ENCODE results near the gene PTCH1. TPM values are rescaled to one million over a fixed set of nuclear protein-coding genes. Genes with fewer than 3 reads are reported as not detected.
A peak's percentile ranks its signal among the peaks of the same experiment; 100 is the strongest.

The PTCH1 gene
- total RNA-seq, 1 experiment from 2014 or later = 15.2 TPM

DNA sequence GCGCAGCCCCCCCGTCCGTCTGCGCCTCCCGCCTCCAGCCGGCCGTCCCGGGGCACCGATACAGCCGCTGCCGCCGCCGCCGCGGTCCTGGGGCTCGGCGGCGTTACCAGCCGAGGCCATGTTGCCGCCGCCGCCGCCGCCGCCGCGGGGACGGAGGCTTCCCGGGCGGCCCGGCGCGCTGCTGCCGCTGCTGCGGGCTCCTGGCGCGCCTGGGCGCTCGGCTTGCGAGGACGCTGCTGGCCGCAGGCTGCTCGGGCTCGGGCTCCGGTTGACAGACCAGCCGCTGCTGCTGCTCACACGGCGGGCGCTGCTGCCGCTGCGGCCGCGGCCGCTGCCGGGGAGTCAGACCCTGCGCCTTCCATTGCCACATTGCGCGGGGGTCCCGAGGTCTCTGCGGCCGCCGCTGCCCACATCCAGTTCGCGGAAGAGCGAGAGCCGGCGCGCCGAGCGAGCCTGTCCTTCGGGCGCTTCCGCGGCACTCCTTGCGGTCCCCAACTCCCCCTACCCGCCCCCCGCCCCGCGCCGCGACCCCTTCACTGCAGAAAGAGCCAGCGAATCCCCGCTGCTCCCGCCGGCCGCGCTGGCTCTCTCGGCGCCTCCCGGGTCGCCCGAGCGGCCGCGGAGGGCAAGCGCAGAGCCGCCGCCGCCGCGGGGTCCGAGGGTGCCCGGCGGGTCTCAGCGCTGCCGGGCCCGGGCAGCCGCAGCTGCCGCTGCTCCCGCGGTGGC, 8.4 kb downstream of the PTCH1 start:
- CTCF ChIA-PET = interaction anchor here (1.0 kb wide), 1 partner anchor 172 kb away, joined by 3 read pairs; no protein-coding TSS in a partner anchor

DNA sequence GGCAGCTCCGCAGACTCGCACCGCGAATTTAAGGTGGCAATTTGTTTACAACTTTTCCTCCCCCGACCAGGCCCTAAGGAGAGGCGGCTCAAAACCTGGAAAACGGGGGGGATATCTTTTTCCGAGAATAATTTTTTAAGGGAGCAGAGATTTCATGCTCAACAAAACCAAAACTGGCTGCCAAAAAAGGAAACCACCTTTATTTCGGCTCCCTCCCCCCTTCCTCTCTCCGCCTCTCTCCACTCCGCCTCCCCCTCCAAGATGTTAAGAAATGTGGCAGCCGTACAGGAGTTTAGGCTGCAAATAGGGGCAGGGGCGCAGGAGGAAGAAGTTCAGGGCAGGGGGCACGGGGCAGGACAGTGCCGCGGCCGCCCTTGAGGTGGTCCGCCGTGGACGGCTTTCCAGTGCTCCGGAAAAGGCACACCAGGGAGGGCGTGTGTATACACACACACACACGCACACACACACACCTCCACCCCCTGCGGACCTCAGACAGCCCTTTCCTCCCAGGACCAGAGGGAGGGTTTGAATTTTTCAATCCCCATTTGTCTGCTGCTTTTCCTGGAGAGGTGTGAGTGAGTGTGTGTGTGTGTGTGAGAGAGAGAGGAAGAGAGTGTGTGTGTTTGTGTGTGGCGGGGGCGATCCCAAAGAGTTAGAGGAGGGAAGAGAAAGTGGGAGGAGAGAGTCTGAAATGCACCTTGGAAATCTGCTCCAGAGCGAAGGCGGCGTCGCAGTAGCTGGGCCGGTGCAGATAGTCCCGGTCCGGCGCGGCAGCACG, 9.1 kb downstream of the PTCH1 start:
- ATAC-seq = peak; percentile 7; the same call in 1 of the 2 replicates
- peak overlapping the region; percentile 84 for H3K27ac ChIP-seq (ENCODE audit: low read depth, low read length)
- RAD21 ChIA-PET (ENCODE audit: low non-redundant PET in 1 of 2, low total read pairs in 2 of 2, uncharacterized antibody in 2 of 2, unreplicated experiment in 2 of 2) = no interaction called here
- H3K9me3 ChIP-seq (ENCODE audit: control insufficient read depth in 1 of 2, insufficient read depth in 1 of 2, low read depth in 1 of 2, low read length in 2 of 2) = no peaks in the 10 kb centered on the region
- peak overlapping the region; percentile 72 for H3K9ac ChIP-seq (ENCODE audit: low read length)
- no TSS peak for BruUV-seq (replicated peaks)
- intact Hi-C loops (cut with micrococcal nuclease) = loop anchor here (2.0 to 5.0 kb wide), 2 partner anchors 191 to 370 kb away; partner anchors contain the start of genes ERCC6L2 and FANCC
- no peaks in the 10 kb centered on the region for H3K9me2 ChIP-seq (ENCODE audit: insufficient read depth)
- TF ChIP-seq YY1 (IDR thresholded peaks at IDR 0.05; ENCODE audit: extremely low read depth, insufficient replicate concordance, low read depth, low read length) = peak; percentile 4
- TF ChIP-seq, protein P1, sequence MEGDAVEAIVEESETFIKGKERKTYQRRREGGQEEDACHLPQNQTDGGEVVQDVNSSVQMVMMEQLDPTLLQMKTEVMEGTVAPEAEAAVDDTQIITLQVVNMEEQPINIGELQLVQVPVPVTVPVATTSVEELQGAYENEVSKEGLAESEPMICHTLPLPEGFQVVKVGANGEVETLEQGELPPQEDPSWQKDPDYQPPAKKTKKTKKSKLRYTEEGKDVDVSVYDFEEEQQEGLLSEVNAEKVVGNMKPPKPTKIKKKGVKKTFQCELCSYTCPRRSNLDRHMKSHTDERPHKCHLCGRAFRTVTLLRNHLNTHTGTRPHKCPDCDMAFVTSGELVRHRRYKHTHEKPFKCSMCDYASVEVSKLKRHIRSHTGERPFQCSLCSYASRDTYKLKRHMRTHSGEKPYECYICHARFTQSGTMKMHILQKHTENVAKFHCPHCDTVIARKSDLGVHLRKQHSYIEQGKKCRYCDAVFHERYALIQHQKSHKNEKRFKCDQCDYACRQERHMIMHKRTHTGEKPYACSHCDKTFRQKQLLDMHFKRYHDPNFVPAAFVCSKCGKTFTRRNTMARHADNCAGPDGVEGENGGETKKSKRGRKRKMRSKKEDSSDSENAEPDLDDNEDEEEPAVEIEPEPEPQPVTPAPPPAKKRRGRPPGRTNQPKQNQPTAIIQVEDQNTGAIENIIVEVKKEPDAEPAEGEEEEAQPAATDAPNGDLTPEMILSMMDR (IDR thresholded peaks at IDR 0.05 in 2 of 3, conservative IDR thresholded peaks at IDR 0.05 in 1 of 3; ENCODE audit: borderline replicate concordance in 1 of 3, insufficient read depth in 1 of 3, low read depth in 2 of 3, low read length in 2 of 3) = no peak
- TF ChIP-seq TCF7L2 (IDR thresholded peaks at IDR 0.05; ENCODE audit: borderline replicate concordance, extremely low read depth, insufficient read depth, insufficient read length) = peak; percentile 42
- no peak for TF ChIP-seq ZBTB33 (IDR thresholded peaks at IDR 0.05; ENCODE audit: extremely low read depth, insufficient replicate concordance, low read length)
- no peaks in the 10 kb centered on the region for H3K36me3 ChIP-seq (ENCODE audit: control insufficient read depth in 1 of 2, insufficient read depth in 2 of 2, low read length in 2 of 2)
- H2AFZ ChIP-seq (ENCODE audit: low read depth, low read length, poor library complexity, severe bottlenecking) = peak overlapping the region; percentile 97
- POLR2A ChIA-PET = no interaction called here
- peak overlapping the region; percentile 100 for H3K4me2 ChIP-seq (ENCODE audit: low read length)
- H3K4me3 ChIP-seq (replicated peaks in 1 of 2; ENCODE audit: low read depth in 1 of 2, low read length in 2 of 2) = peak overlapping the region; percentile 72 to 90
- 0 out of 2 replicates have a peak, but pooled peaks cover 6% of the 10 kb centered on the region for H3K79me2 ChIP-seq (ENCODE audit: insufficient read depth, low read length)
- no peaks in the 10 kb centered on the region for H4K20me1 ChIP-seq (ENCODE audit: insufficient read depth)
- CTCF ChIA-PET = no interaction called here
- DNase-seq (ENCODE audit: low read depth, low spot score) = peak; percentile 63
- no peaks in the 10 kb centered on the region for H3K27me3 ChIP-seq (ENCODE audit: insufficient read depth, low read length)
- H3K4me1 ChIP-seq (ENCODE audit: control insufficient read depth in 1 of 2, insufficient read depth in 2 of 2, low read length in 2 of 2) = peaks cover 24 to 44% of the 10 kb centered on the region in 2 experiments

More for the DNA sequence above, 8.4 kb downstream of the PTCH1 start:
- TF ChIP-seq ZFX (IDR thresholded peaks at IDR 0.05) (0 out of 2 replicates have a peak, but pooled peaks have one; percentile 26), POLR2A (IDR thresholded peaks at IDR 0.05; ENCODE audit: borderline replicate concordance, extremely low read depth, insufficient read depth, insufficient read length) (no peak)
- POLR2A ChIA-PET = interaction anchor here (0.6 kb wide), 1 partner anchor 19 kb away, joined by 3 read pairs; no protein-coding TSS in a partner anchor
- RAD21 ChIA-PET (ENCODE audit: low non-redundant PET in 1 of 2, low total read pairs in 2 of 2, uncharacterized antibody in 2 of 2, unreplicated experiment in 2 of 2) = no interaction called here
- ATAC-seq (no peak), DNase-seq (ENCODE audit: low read depth, low spot score) (no peak)
- H3K9me3 ChIP-seq (ENCODE audit: control insufficient read depth in 1 of 2, insufficient read depth in 1 of 2, low read depth in 1 of 2, low read length in 2 of 2) = no peaks in the 10 kb centered on the region
- peak overlapping the region; percentile 72 to 90 for H3K4me3 ChIP-seq (replicated peaks in 1 of 2; ENCODE audit: low read depth in 1 of 2, low read length in 2 of 2)
- peaks cover 24 to 44% of the 10 kb centered on the region in 2 experiments for H3K4me1 ChIP-seq (ENCODE audit: control insufficient read depth in 1 of 2, insufficient read depth in 2 of 2, low read length in 2 of 2)
- peak overlapping the region; percentile 84 for H3K27ac ChIP-seq (ENCODE audit: low read depth, low read length)
- no peak overlapping the region for H2AFZ ChIP-seq (ENCODE audit: low read depth, low read length, poor library complexity, severe bottlenecking)
- no peaks in the 10 kb centered on the region for H3K9me2 ChIP-seq (ENCODE audit: insufficient read depth)
- H3K9ac ChIP-seq (ENCODE audit: low read length) = peak overlapping the region; percentile 72
- peak overlapping the region; percentile 100 for H3K4me2 ChIP-seq (ENCODE audit: low read length)
- H3K27me3 ChIP-seq (ENCODE audit: insufficient read depth, low read length) = no peaks in the 10 kb centered on the region
- no peaks in the 10 kb centered on the region for H3K36me3 ChIP-seq (ENCODE audit: control insufficient read depth in 1 of 2, insufficient read depth in 2 of 2, low read length in 2 of 2)
- BruUV-seq (replicated peaks) = no TSS peak
- intact Hi-C loops (cut with micrococcal nuclease) = loop anchor here (2.0 to 5.0 kb wide), 2 partner anchors 192 to 369 kb away; partner anchors contain the start of genes ERCC6L2 and FANCC
- H3K79me2 ChIP-seq (ENCODE audit: insufficient read depth, low read length) = 0 out of 2 replicates have a peak, but pooled peaks cover 6% of the 10 kb centered on the region
- H4K20me1 ChIP-seq (ENCODE audit: insufficient read depth) = no peaks in the 10 kb centered on the region

Measured in HCT116 (cell line).